ENCODE measurements around the gene KCNK13.

DNA sequence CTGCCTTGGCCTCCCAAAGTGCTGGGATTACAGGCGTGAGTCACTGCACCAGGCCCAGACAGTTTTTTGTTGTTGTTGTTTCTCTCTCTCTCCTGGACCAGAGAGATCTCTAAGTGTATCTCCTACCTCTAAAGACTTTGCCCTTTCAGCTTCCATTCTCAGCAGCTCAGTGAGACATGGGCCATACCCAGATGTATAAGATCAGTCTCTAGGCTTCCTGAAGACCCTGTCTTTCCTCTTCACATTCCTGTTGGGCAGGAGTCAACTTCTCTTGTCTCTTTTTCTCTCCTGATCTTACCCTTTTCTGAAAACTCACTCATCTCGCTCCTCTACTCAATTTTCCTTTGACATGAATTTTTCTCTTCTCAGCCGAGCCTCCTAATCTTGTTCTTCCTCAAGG is 42.0 kb downstream of the KCNK13 start:
- TF ChIP-seq POLR2AphosphoS5 (IDR thresholded peaks at IDR 0.05) = no peak
- TF ChIP-seq, protein P1, sequence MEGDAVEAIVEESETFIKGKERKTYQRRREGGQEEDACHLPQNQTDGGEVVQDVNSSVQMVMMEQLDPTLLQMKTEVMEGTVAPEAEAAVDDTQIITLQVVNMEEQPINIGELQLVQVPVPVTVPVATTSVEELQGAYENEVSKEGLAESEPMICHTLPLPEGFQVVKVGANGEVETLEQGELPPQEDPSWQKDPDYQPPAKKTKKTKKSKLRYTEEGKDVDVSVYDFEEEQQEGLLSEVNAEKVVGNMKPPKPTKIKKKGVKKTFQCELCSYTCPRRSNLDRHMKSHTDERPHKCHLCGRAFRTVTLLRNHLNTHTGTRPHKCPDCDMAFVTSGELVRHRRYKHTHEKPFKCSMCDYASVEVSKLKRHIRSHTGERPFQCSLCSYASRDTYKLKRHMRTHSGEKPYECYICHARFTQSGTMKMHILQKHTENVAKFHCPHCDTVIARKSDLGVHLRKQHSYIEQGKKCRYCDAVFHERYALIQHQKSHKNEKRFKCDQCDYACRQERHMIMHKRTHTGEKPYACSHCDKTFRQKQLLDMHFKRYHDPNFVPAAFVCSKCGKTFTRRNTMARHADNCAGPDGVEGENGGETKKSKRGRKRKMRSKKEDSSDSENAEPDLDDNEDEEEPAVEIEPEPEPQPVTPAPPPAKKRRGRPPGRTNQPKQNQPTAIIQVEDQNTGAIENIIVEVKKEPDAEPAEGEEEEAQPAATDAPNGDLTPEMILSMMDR (IDR thresholded peaks at IDR 0.05) = no peak
- no peak for TF ChIP-seq POLR2A (IDR thresholded peaks at IDR 0.05)

All from breast epithelium (tissue), 3 donors.